Endodermal cell (in vitro differentiated cells): ENCODE data around the gene EIF5A. TPM values are rescaled to one million over a fixed set of nuclear protein-coding genes. Genes with fewer than 3 reads are reported as not detected.
"Not testable (repeated sequence)": the region's sequence is repeated elsewhere in the genome, so short reads cannot be mapped to it uniquely, and the experiment has no call there.

ENCODE experiments used
- DNase-seq: peaks from one replicate; pipeline ENCODE4 v3.0.0-alpha.2; 2017
- H3K27ac ChIP-seq: 2 replicates; pipeline ENCODE4 v1.5.1; 2013; ENCODE audit warnings: mild to moderate bottlenecking, low read depth, low read length, moderate library complexity
- H3K27me3 ChIP-seq: 2 replicates; pipeline ENCODE4 v1.6.1; 2013; ENCODE audit warnings: mild to moderate bottlenecking, low read length, moderate library complexity; ENCODE audit not compliant: insufficient read depth, control insufficient read depth, poor library complexity, severe bottlenecking
- H3K36me3 ChIP-seq: 2 replicates; pipeline ENCODE4 v1.7.0; 2013; ENCODE audit warnings: mild to moderate bottlenecking, low read length, moderate library complexity; ENCODE audit not compliant: control insufficient read depth, insufficient read depth
- H3K4me1 ChIP-seq: one replicate; pipeline ENCODE4 v1.7.0; 2013; ENCODE audit warnings: low read length; ENCODE audit not compliant: control insufficient read depth, insufficient read depth
- H3K4me3 ChIP-seq: 2 replicates; pipeline ENCODE4 v1.5.1; 2013; ENCODE audit warnings: mild to moderate bottlenecking, low read length, moderate library complexity
- H3K9ac ChIP-seq: 2 replicates; pipeline ENCODE4 v1.6.1; 2013; ENCODE audit warnings: mild to moderate bottlenecking, low read length, moderate library complexity; ENCODE audit not compliant: poor library complexity, severe bottlenecking; ENCODE audit errors: extremely low read depth
- H3K9me3 ChIP-seq: 2 replicates; pipeline ENCODE4 v1.6.1; 2013; ENCODE audit warnings: mild to moderate bottlenecking, low read length, moderate library complexity; ENCODE audit not compliant: control insufficient read depth
- H3K27ac Mint-ChIP-seq: 2 replicates; pipeline ENCODE4 v1.8.0; 2020; ENCODE audit warnings: mixed read lengths
- H3K27me3 Mint-ChIP-seq: 2 replicates; pipeline ENCODE4 v1.8.0; 2021; ENCODE audit warnings: mild to moderate bottlenecking, mixed read lengths; ENCODE audit not compliant: insufficient read depth
- H3K36me3 Mint-ChIP-seq: 2 replicates; pipeline ENCODE4 v1.8.0; 2020; ENCODE audit warnings: low read depth, mixed read lengths
- H3K4me1 Mint-ChIP-seq: 2 replicates; pipeline ENCODE4 v1.8.0; 2020; ENCODE audit warnings: mixed read lengths
- H3K4me3 Mint-ChIP-seq: 2 replicates; pipeline ENCODE4 v1.8.0; 2020; ENCODE audit warnings: mild to moderate bottlenecking, moderate library complexity, mixed read lengths
- H3K9me3 Mint-ChIP-seq: 2 replicates; pipeline ENCODE4 v1.8.0; 2020; ENCODE audit warnings: mild to moderate bottlenecking, mixed read lengths
- CTCF ChIP-seq: fragments of 200-600 bp; sonication (generic); conservative IDR thresholded peaks from 2 replicates; pipeline ENCODE4 v1.5.0; 2021; ENCODE audit warnings: antibody characterized with exemption, mild to moderate bottlenecking
- WGBS, 2 experiments: methylation state at CpG; one replicate each; pipeline versions ENCODE4 v1.1.5 to v1.1.7; 2013; ENCODE audit warnings: missing lambda C conversion rate in 2 of 2, mixed read lengths in 1 of 2; ENCODE audit not compliant: insufficient coverage in 1 of 2, insufficient read length in 1 of 2; 5-methylcytosine and 5-hydroxymethylcytosine counted together
- total RNA-seq, 2 donors: library from RNA; stranded (reverse); fragmentation: NEBNext Ultra II Directional in 1 of 2; extraction: Animal tissue kit (Norgen Biotek cat#: 25700) in 1 of 2; gene quantifications; 2 replicates in 1 of 2; 3 replicates in 1 of 2; pipeline ENCODE4 v1.2.1, GENCODE V29; 2021

The EIF5A gene
- total RNA-seq, 2 donors from 2014 or later, result 488 to 556 TPM

- H3K27ac ChIP-seq, result no peak within 1 kb of the TSS
- no peaks in the 10 kb centered on the region for H3K36me3 Mint-ChIP-seq
- H3K27me3 Mint-ChIP-seq, result no peaks in the 10 kb centered on the region
- H3K4me3 Mint-ChIP-seq, result no peak within 1 kb of the TSS
- no peaks in the 10 kb centered on the region for H3K9me3 Mint-ChIP-seq
- H3K9ac ChIP-seq, result no peak within 1 kb of the TSS
- H3K4me1 Mint-ChIP-seq, result peaks cover 10% of the 10 kb centered on the region
- no peaks in the 10 kb centered on the region for H3K4me1 ChIP-seq
- TF ChIP-seq CTCF, result no peak
- DNase-seq, result peak; percentile 94
- no peaks in the 10 kb centered on the region for H3K27me3 ChIP-seq
- H3K27ac Mint-ChIP-seq, result peak within 1 kb of the TSS; percentile 16
- no peaks in the 10 kb centered on the region for H3K36me3 ChIP-seq
- H3K9me3 ChIP-seq, result no peaks in the 10 kb centered on the region
- WGBS, 2 experiments, result 43 to 70% methylated on average over 3 to 17 of the region's 17 CpGs
- H3K4me3 ChIP-seq, result no peak within 1 kb of the TSS
Measured at GRCh38 chr17:7336240-7337175, 29.1 kb downstream of the EIF5A start, which contains the start of gene ACAP1. TSS of gene ACAP1 (plus strand) at chr17:7336529. CDS start at chr17:7336735, 206 bp downstream.

GRCh38 chr17:7337600-7337999 lies 30.2 kb downstream of the EIF5A start:
- H3K4me1 ChIP-seq, H3K9ac ChIP-seq, H3K9me3 Mint-ChIP-seq, H3K27ac ChIP-seq, H3K27me3 ChIP-seq, H3K27ac Mint-ChIP-seq, H3K27me3 Mint-ChIP-seq, DNase-seq, H3K4me3 Mint-ChIP-seq, H3K36me3 ChIP-seq, H3K36me3 Mint-ChIP-seq, H3K9me3 ChIP-seq, H3K4me3 ChIP-seq: not testable (repeated sequence)
- peaks cover 10% of the 10 kb centered on the region for H3K4me1 Mint-ChIP-seq
- 79 to 86% methylated on average over 7 of the region's 7 CpGs for WGBS, 2 experiments

GRCh38 chr17:7340179-7340578 lies 32.8 kb downstream of the EIF5A start:
- H3K36me3 ChIP-seq, result no peaks in the 10 kb centered on the region
- H3K4me3 ChIP-seq, result no peak overlapping the region
- TF ChIP-seq CTCF, result no peak
- H3K9ac ChIP-seq, result no peak overlapping the region
- H3K27me3 Mint-ChIP-seq, result no peaks in the 10 kb centered on the region
- H3K27me3 ChIP-seq, result no peaks in the 10 kb centered on the region
- no peaks in the 10 kb centered on the region for H3K9me3 ChIP-seq
- H3K4me3 Mint-ChIP-seq, result no peak overlapping the region
- 60 to 88% methylated on average over 1 of the region's 2 CpGs for WGBS, 2 experiments
- no peaks in the 10 kb centered on the region for H3K36me3 Mint-ChIP-seq
- DNase-seq, result no peak
- H3K9me3 Mint-ChIP-seq, result no peaks in the 10 kb centered on the region
- no peak overlapping the region for H3K27ac ChIP-seq
- H3K4me1 ChIP-seq, result no peaks in the 10 kb centered on the region
- no peak overlapping the region for H3K27ac Mint-ChIP-seq
- peaks cover 10% of the 10 kb centered on the region for H3K4me1 Mint-ChIP-seq
